ENCODE measurements around the gene ZNF124.
"Not testable (repeated sequence)": the region's sequence is repeated elsewhere in the genome, so short reads cannot be mapped to it uniquely, and the experiment has no call there.

Gene ZNF124

GRCh38 chr1:247171443-247171842 lies 377 bp downstream of the ZNF124 start:
- DNase-seq: not testable (repeated sequence)

- no peak for DNase-seq
Measured at GRCh38 chr1:247165674-247166073, 6.1 kb downstream of the ZNF124 start.

GRCh38 chr1:247164694-247165093 lies 7.1 kb downstream of the ZNF124 start:
- DNase-seq: no peak

GRCh38 chr1:247156787-247157232 lies 15.0 kb downstream of the ZNF124 start:
- DNase-seq: no peak

GRCh38 chr1:247147781-247148180 lies 24.0 kb downstream of the ZNF124 start:
- no peak for DNase-seq

GRCh38 chr1:247147120-247147519 lies 24.7 kb downstream of the ZNF124 start:
- not testable (repeated sequence) for DNase-seq

GRCh38 chr1:247146671-247147070 lies 25.1 kb downstream of the ZNF124 start:
- no peak for DNase-seq

GRCh38 chr1:247145279-247145678 lies 26.5 kb downstream of the ZNF124 start:
- DNase-seq: no peak

GRCh38 chr1:247139557-247139956 lies 32.3 kb downstream of the ZNF124 start:
- not testable (repeated sequence) for DNase-seq

- no peak for DNase-seq
Measured at GRCh38 chr1:247131236-247131635, 40.6 kb downstream of the ZNF124 start.

GRCh38 chr1:247127519-247128282 lies 44.1 kb downstream of the ZNF124 start:
- not testable (repeated sequence) for DNase-seq

GRCh38 chr1:247126601-247127000 lies 45.2 kb downstream of the ZNF124 start:
- not testable (repeated sequence) for DNase-seq

GRCh38 chr1:247126166-247126565 lies 45.7 kb downstream of the ZNF124 start:
- not testable (repeated sequence) for DNase-seq

GRCh38 chr1:247121382-247121781 lies 50.4 kb downstream of the ZNF124 start:
- no peak for DNase-seq

GRCh38 chr1:247120408-247120668 lies 51.5 kb downstream of the ZNF124 start:
- DNase-seq: not testable (repeated sequence)

GRCh38 chr1:247119600-247120407 lies 52.0 kb downstream of the ZNF124 start:
- DNase-seq: no peak

- peak; percentile 68 for DNase-seq
Measured at GRCh38 chr1:247118946-247119446, 52.8 kb downstream of the ZNF124 start.

GRCh38 chr1:247115545-247115944 lies 56.3 kb downstream of the ZNF124 start:
- DNase-seq: no peak

- DNase-seq: no peak
Measured at GRCh38 chr1:247115141-247115510, 56.7 kb downstream of the ZNF124 start.

- DNase-seq: no peak
Measured at GRCh38 chr1:247114351-247115140, 57.3 kb downstream of the ZNF124 start.

GRCh38 chr1:247113733-247114271 lies 58.0 kb downstream of the ZNF124 start:
- no peak for DNase-seq

GRCh38 chr1:247113094-247113497 lies 58.7 kb downstream of the ZNF124 start:
- DNase-seq: no peak

GRCh38 chr1:247112479-247112781 lies 59.4 kb downstream of the ZNF124 start:
- no peak for DNase-seq

All from stimulated activated CD8-positive, alpha-beta memory T cell treated with anti-CD3 and anti-CD28 coated beads, Interleukin-4, amount 100 ng/mL, for 48 hours (primary cell).